SK-N-MC (cell line): ENCODE results near the gene MAP6.

ENCODE experiments used
- EZH2 ChIP-seq: fragments of 200-600 bp; sonication (generic); IDR thresholded peaks from one replicate; pipeline ENCODE4 v1.6.1; 2017; ENCODE audit warnings: antibody characterized with exemption
- FOXP2 ChIP-seq: optimal IDR thresholded peaks from 2 replicates; pipeline ENCODE3; 2011; ENCODE audit warnings: mild to moderate bottlenecking, moderate library complexity; ENCODE audit not compliant: insufficient read depth; ENCODE audit errors: extremely low read length, control extremely low read depth
- POLR2AphosphoS5 ChIP-seq: IDR thresholded peaks from 2 replicates; pipeline ENCODE4 v1.6.1; 2012; ENCODE audit warnings: mild to moderate bottlenecking, low read depth, low read length, borderline replicate concordance

DNA sequence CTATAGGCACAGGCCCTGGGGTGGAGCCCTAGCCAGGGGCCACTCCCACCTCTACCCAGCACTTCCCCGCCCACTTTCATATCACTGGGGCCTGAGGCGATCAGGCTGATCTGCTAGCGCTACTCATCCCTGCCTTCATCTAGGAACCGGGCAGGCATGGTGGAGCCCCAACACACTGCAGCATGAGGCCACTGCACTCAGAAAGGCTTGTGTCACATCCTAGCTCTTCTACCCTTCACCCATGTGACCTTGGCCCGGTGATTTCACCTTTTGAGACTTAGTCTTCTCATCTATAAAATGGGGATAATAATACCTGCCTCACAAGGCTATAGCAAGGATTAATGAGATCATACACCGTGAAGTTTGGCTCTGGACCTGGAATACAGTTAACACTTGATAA, 125.0 kb downstream of the MAP6 start:
- TF ChIP-seq POLR2AphosphoS5 (no peak), EZH2 (no peak), FOXP2 (no peak)
